HepG2 (cell line): ENCODE results near the gene PTRH2. TPM values are rescaled to one million over a fixed set of nuclear protein-coding genes. Genes with fewer than 3 reads are reported as not detected.

ENCODE experiments used
- EEA1 ChIP-seq: sonication (generic); formaldehyde crosslinking; IDR thresholded peaks from 2 replicates; pipeline ENCODE4 v1.5.1; 2020; ENCODE audit warnings: mild to moderate bottlenecking, missing genetic modification reagents, borderline replicate concordance
- KIAA2018 ChIP-seq: sonication (generic); formaldehyde crosslinking; IDR thresholded peaks from 2 replicates; pipeline ENCODE4 v1.5.0; 2020; ENCODE audit warnings: mild to moderate bottlenecking, missing genetic modification reagents, borderline replicate concordance
- SIX4 ChIP-seq: sonication (generic); formaldehyde crosslinking; IDR thresholded peaks from 2 replicates; pipeline ENCODE4 v1.4.0; 2020; ENCODE audit warnings: missing genetic modification reagents
- ZBTB44 ChIP-seq: sonication (generic); formaldehyde crosslinking; IDR thresholded peaks from 2 replicates; pipeline ENCODE4 v1.4.0; 2020; ENCODE audit warnings: missing genetic modification reagents
- ZIK1 ChIP-seq: sonication (generic); formaldehyde crosslinking; IDR thresholded peaks from 2 replicates; pipeline ENCODE4 v1.5.0; 2020; ENCODE audit warnings: mild to moderate bottlenecking, low read depth, missing genetic modification reagents, borderline replicate concordance
- ZMYM3 ChIP-seq: sonication (generic); formaldehyde crosslinking; IDR thresholded peaks from 2 replicates; pipeline ENCODE4 v1.5.1; 2020; ENCODE audit warnings: mild to moderate bottlenecking, missing genetic modification reagents
- ZNF749 ChIP-seq: sonication (generic); formaldehyde crosslinking; IDR thresholded peaks from 2 replicates; pipeline ENCODE4 v1.8.0; 2022; ENCODE audit warnings: mild to moderate bottlenecking, missing genetic modification reagents, moderate library complexity, borderline replicate concordance
- polyA plus RNA-seq, 8 experiments: library from polyadenylated mRNA; depleted of rRNA in 3 of 8; stranded (reverse) in 7 of 8; unstranded in 1 of 8; fragments of >200 nt; fragmentation: Illumina TruSeq in 4 of 8; extraction: Trizol in 4 of 8; gene quantifications; 2 replicates each; pipeline versions ENCODE4 v1.2.1 to v1.2.3, GENCODE V29; 2011 to 2016; ENCODE audit warnings: low read depth in 4 of 8, missing spikeins in 1 of 8, mixed read lengths in 1 of 8; ENCODE audit not compliant: insufficient read depth in 1 of 8
- total RNA-seq, 5 experiments: library from RNA; depleted of rRNA; stranded (reverse); fragments of >200 nt; fragmentation: Illumina TruSeq; extraction: Trizol; gene quantifications; 2 replicates each; pipeline ENCODE4 v1.2.3, GENCODE V29; 2016; ENCODE audit warnings: low read depth in 1 of 5
- TF ChIP-seq, protein P1 (sequence below): sonication (generic); formaldehyde crosslinking; IDR thresholded peaks from 2 replicates; pipeline ENCODE4 v1.4.0; 2020; ENCODE audit warnings: missing genetic modification reagents, borderline replicate concordance

PTRH2 gene
- total and polyA plus RNA-seq, 2 of the 13 experiments (the other 11 are each of a cell fraction or from before 2014, with no cell fraction given): 67.7 to 83.3 TPM

DNA sequence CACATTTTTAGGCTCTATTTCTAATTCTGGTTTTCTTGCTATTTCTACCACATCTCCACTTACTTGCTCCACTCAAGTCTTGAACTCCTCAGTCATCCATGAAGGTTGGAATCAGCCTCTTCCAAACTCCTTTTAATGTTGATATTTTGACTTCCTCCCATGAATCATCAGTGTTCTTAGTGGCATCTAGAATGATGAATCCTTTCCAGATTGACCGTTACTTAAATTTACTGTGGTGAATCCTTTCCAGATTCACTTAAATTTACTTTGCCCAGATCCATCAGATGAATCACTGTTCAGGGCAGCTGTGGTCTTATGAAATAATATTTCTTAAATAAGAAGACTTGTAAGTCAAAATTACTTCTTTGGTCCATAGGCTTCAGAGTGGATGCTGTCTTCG lies 55.1 kb downstream of the PTRH2 start (continued):
- no peak for TF ChIP-seq KIAA2018
- TF ChIP-seq ZIK1 (CRISPR knock-in tag): no peak
- TF ChIP-seq, protein P1, sequence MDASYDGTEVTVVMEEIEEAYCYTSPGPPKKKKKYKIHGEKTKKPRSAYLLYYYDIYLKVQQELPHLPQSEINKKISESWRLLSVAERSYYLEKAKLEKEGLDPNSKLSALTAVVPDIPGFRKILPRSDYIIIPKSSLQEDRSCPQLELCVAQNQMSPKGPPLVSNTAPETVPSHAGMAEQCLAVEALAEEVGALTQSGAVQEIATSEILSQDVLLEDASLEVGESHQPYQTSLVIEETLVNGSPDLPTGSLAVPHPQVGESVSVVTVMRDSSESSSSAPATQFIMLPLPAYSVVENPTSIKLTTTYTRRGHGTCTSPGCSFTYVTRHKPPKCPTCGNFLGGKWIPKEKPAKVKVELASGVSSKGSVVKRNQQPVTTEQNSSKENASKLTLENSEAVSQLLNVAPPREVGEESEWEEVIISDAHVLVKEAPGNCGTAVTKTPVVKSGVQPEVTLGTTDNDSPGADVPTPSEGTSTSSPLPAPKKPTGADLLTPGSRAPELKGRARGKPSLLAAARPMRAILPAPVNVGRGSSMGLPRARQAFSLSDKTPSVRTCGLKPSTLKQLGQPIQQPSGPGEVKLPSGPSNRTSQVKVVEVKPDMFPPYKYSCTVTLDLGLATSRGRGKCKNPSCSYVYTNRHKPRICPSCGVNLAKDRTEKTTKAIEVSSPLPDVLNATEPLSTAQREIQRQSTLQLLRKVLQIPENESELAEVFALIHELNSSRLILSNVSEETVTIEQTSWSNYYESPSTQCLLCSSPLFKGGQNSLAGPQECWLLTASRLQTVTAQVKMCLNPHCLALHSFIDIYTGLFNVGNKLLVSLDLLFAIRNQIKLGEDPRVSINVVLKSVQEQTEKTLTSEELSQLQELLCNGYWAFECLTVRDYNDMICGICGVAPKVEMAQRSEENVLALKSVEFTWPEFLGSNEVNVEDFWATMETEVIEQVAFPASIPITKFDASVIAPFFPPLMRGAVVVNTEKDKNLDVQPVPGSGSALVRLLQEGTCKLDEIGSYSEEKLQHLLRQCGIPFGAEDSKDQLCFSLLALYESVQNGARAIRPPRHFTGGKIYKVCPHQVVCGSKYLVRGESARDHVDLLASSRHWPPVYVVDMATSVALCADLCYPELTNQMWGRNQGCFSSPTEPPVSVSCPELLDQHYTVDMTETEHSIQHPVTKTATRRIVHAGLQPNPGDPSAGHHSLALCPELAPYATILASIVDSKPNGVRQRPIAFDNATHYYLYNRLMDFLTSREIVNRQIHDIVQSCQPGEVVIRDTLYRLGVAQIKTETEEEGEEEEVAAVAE: no peak
- no peak for TF ChIP-seq ZMYM3 (CRISPR knock-in tag)
- TF ChIP-seq ZBTB44 (CRISPR knock-in tag): no peak
- no peak for TF ChIP-seq ZNF749
- TF ChIP-seq EEA1 (CRISPR knock-in tag): no peak
- no peak for TF ChIP-seq SIX4 (CRISPR knock-in tag)
